AG04449 (cell line): Measurements from ENCODE around the gene GJA9.

ENCODE experiments used
- CTCF ChIA-PET: fragments of 350-600 bp; formaldehyde crosslinking; extraction: SDS; loops from one replicate; lab custom pipeline; 2021; ENCODE audit warnings: antibody characterized with exemption; lab: Yijun Ruan, JAX
- POLR2A ChIA-PET: fragments of 400-600, 350-600 bp; formaldehyde crosslinking; extraction: SDS; loops from one replicate; lab custom pipeline; 2020; ENCODE audit warnings: antibody characterized with exemption, inconsistent platforms; lab: Yijun Ruan, JAX
- DNase-seq: peaks from one replicate; pipeline ENCODE4 v3.0.0-alpha.2; 2010; ENCODE audit warnings: low read depth, low spot score
- H3K4me3 ChIP-seq: 2 replicates; pipeline ENCODE4 v1.5.1; 2011; ENCODE audit warnings: low read depth, mild to moderate bottlenecking, control low read depth, low read length
- CTCF ChIP-seq: IDR thresholded peaks from one replicate; pipeline ENCODE4 v1.5.1; 2011; ENCODE audit warnings: mild to moderate bottlenecking, moderate library complexity, low read length, control low read depth, inconsistent platforms; ENCODE audit not compliant: insufficient read depth; ENCODE audit errors: missing control alignments

GJA9 gene

DNA sequence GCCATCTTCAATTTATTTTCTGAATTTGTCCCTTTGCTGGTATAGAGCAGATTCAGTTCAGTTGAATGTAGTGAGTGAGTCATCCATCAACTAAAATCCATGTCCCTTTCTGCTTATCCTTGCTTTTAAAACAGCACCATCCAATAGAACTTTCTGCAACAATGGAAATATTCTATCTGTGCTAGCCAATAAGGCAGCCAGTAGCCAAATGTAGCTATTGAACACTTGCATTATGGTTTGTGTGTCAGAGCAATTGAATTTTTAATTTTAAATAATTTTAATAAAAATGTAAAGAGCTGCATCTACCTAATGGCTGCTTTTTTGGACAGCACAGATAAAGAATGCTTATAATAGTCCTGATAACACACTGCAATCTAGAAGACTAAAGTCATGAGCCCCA, at the start of gene GJA9:
GJA9 (minus strand) TSS at position 101 of the 400 bp plus-strand sequence. CDS start 5,489 bp downstream, outside the sequence.
- CTCF ChIA-PET, result interaction anchor here (1.3 to 1.7 kb wide), 3 partner anchors 11 to 210 kb away, joined by 4 to 6 read pairs (median 5); no protein-coding TSS in a partner anchor
- H3K4me3 ChIP-seq, result no peak within 1 kb of the TSS
- no peak for TF ChIP-seq CTCF
- no peak for DNase-seq
- POLR2A ChIA-PET, result no interaction called here

DNA sequence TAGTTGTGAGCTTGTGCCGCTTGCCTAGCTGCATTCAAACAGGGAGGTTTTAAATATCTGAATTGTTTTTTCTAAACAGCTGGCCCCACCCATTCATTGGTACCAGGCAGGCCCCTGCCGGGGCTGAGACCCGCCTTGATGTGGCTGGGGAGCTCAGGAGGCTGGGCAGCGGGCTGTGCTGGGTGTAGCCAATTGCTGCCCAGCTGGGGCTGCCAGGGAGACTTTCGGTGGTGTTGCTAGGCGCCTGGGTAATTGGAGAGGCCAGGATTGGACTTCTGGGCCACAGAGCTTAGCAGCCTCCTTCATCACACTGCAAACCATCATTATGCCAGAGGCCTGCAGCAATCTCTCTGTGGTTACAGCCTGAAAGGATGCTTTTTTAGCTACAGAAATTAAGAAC, 48.1 kb upstream of the GJA9 start:
- ChIA-PET POLR2A (no interaction called here), CTCF (interaction anchor here (1.2 kb wide), 1 partner anchor 163 kb away, joined by 5 read pairs; no protein-coding TSS in a partner anchor)
- no peak for TF ChIP-seq CTCF
- no peak for DNase-seq
- no peak overlapping the region for H3K4me3 ChIP-seq

DNA sequence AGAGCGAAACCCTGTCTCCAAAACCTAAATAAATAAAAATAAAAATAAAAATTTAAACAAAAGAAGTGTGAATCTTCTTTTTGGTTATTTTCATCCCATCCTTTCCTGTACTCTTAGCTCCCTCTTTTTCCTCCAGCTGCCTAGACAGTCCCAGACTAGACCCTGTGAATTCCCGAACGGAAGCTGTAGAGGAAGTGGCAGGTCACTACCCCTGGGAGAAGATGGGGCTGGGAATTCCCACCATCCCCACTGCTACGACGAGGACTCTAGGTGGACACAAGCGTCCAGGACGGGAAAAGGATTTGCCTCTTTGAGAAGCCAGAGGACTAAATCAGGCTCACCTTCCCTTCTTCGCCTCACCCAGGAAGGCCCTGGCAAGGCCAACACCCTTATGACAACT, 47.7 kb upstream of the GJA9 start:
- no peak for TF ChIP-seq CTCF
- POLR2A ChIA-PET, result no interaction called here
- no peak for DNase-seq
- H3K4me3 ChIP-seq, result no peak overlapping the region
- CTCF ChIA-PET, result no interaction called here

DNA sequence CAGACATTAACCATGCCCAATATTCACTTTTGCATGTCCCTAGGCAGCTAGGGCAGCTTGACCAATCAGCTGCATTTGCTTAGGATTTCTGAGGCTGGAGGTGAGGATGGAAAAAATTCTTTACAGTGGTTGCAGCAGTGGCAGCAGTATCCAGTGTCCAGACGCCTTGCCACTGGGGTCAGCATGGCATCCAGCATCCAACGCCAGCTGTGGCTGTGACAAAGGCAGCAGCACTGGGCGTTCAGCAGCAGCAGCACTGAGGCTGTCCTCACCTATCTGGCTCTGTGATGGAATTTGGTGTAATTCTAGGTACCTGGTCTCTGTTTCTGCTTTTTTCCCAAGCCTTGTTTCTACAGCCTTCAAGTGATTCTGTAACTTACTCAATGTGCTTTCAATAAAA, 44.7 kb upstream of the GJA9 start:
- no peak overlapping the region for H3K4me3 ChIP-seq
- POLR2A ChIA-PET, result no interaction called here
- CTCF ChIA-PET, result no interaction called here
- TF ChIP-seq CTCF, result no peak
- no peak for DNase-seq

DNA sequence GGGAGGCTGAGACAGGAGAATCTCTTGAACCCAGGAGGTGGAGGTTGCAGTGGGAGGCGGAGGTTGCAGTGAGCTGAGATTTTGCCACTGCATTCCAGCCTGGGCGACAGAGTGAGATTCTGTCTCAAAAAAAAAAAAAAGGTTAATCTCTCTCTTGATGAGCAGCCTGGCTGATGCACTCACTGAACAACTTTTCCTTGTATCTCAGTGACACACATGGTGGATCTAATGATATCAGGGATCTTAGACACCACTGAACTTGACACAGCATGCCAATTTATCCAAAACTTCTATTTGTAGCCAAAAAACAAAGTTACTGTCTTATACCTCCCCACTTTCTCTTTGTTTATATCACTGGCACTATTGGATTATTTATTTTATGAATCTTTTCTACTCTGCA, 44.0 kb upstream of the GJA9 start:
- TF ChIP-seq CTCF, result no peak
- POLR2A ChIA-PET, result no interaction called here
- CTCF ChIA-PET, result no interaction called here
- no peak for DNase-seq
- no peak overlapping the region for H3K4me3 ChIP-seq

DNA sequence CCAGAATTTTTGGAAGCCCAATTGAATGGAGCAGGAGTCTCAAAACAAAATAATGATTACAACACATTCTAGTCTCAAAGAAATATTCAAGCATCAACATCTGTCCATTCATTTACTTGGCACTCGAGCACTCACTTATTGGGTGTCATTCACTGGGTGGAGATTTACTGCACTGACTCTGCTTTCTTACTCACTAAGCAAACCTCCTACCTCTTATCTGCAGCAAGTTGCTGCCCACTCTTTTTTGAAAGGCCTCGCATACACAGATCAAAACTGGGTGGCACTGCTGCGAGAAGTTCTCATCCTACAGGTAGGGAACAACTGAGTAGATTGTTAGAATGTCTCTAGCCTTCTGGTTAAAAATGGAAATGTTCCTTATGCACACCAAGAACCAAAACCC, 42.2 kb upstream of the GJA9 start:
- no peak for DNase-seq
- no peak for TF ChIP-seq CTCF
- ChIA-PET CTCF (no interaction called here), POLR2A (no interaction called here)
- H3K4me3 ChIP-seq, result no peak overlapping the region
